HG02938 (cell line): ENCODE measurements around the gene TRMT10B.
A peak's percentile ranks its signal among the peaks of the same experiment; 100 is the strongest.

Experiments
- ATAC-seq: cut with Tn5 transposase; IDR thresholded peaks from one replicate; pipeline ENCODE4 v1.9.1; 2021; ENCODE audit warnings: mild to moderate bottlenecking, moderate library complexity; ENCODE audit not compliant: unreplicated experiment

The TRMT10B gene, protein sequence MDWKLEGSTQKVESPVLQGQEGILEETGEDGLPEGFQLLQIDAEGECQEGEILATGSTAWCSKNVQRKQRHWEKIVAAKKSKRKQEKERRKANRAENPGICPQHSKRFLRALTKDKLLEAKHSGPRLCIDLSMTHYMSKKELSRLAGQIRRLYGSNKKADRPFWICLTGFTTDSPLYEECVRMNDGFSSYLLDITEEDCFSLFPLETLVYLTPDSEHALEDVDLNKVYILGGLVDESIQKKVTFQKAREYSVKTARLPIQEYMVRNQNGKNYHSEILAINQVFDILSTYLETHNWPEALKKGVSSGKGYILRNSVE

DNA sequence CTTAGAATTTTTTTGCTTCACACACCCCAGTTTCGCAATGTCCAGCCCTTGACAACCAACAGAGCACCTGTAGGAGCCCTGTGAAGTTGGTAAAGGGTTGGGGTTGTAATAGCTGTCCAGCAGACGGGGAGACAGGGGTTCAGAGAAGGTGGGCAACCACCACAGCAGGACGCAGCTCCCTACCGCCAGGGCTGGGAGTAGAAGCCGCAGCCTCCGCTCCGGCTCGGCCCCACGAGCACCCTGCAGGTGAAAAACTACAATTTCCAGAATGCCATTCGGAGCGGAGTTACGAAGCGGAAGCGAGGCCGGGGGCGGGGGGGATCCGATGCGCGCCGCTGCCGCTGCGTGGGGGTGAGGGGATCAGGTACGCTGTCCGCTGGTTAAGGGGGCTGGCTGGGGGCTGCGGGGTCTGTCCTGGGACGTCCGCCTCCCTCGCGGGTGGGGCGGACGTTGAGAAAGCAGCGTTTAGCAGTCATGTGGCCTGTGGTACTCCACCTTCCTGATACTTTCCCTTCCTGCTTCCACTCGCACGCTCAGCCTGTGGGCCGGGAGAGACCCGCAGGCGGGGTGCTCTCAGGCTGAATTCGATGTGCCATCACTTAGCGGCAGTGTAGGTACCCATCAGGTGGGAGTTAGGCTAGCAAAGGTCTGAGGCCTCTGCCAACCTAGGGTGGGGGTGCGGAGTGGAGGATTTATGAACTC lies at the start of gene TRMT10B:
TSS of gene TRMT10B (plus strand) at position 317 of the 702 bp plus-strand sequence. CDS start 8,127 bp downstream, outside the sequence.
- ATAC-seq = peak; percentile 83

DNA sequence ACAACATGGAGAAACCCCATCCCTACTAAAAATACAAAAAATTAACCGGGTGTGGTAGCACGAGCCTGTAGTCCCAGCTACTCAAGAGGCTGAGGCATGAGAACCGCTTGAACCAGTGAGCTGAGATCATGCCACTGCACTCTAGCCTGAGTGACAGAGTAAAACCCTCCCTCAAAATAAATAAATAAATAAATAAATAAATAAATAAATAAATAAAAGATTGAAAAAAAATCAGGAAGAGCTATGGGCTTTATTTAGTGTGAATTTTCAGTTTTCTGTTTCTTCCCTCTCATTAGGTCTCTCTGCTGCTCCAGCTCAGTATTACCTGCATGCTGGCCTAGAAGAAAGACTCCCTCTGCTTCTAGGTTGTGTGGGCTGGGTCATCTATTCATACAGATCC lies 47.8 kb upstream of the TRMT10B start:
- ATAC-seq = no peak

GRCh38 chr9:37706290-37706689 lies 47.3 kb upstream of the TRMT10B start:
- no peak for ATAC-seq

- no peak for ATAC-seq
These were observed 45.9 kb upstream of the TRMT10B start for GRCh38 chr9:37707748-37708147.

DNA sequence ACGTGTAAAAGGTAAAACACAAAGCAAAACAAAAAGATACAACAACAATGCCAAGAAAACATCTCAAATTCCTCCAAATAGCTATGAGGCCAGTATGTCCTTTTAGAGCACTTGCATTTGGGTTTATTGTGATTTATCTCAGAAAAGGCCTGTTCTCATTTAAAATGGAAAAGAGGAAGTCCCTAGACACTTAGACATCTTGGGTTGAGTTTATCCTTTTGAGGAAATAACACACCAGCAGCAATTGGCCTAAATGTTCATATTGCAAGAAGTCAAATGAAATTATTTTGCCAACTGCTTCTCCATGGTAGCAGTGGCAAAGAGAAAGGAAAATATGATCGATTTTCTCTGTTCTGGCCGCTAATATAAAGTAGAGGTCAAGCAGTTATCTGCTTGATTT lies 43.6 kb upstream of the TRMT10B start:
- no peak for ATAC-seq

- no peak for ATAC-seq
These were observed 38.3 kb upstream of the TRMT10B start for GRCh38 chr9:37715260-37715659.

DNA sequence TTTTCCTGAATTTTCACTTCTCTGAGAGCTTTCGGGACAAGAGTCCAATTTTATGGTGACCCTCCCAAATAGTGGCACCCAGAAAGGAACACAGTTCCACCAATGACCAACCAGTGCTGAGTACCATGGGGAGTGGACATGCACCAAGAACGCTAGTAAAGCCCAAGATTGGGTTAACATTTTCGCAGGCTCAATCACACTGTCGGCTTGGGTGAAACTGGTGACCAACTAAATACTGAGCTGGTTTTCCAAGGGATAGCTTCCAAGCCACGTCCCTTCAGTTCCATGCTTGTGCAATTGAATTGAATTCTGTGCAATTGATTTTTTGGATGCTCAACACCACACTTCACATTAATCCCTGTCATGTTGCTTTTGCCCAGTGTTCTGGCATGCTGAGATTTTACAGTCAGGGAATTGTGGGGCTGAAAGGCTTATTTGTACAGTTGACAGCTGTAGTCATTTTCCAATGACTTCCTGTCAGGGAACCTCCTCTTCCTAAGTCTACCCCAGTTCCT lies 37.6 kb upstream of the TRMT10B start:
- ATAC-seq = no peak

DNA sequence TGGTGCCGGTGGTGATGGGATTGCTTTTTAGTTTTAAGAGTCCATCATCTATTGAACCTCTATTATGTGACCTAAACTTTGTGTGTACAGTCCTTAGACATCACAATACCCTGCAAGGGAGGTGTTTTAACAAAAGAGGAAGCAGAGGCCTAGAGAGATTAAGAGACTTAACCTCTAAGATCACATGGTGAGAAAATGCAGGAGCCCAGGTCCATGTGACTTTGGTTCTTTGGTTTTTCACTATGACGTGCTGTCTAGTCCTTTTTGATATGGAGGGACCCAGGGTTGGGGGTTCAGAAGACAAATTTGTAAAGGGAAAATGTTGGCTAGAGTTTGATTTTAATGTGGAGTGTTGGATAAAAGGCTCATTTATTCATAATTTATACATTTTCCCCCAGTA lies 34.1 kb upstream of the TRMT10B start:
- ATAC-seq = no peak

- ATAC-seq = no peak
These were observed 26.6 kb upstream of the TRMT10B start for GRCh38 chr9:37727013-37727412.

GRCh38 chr9:37729499-37729898 lies 24.1 kb upstream of the TRMT10B start:
- ATAC-seq = no peak

DNA sequence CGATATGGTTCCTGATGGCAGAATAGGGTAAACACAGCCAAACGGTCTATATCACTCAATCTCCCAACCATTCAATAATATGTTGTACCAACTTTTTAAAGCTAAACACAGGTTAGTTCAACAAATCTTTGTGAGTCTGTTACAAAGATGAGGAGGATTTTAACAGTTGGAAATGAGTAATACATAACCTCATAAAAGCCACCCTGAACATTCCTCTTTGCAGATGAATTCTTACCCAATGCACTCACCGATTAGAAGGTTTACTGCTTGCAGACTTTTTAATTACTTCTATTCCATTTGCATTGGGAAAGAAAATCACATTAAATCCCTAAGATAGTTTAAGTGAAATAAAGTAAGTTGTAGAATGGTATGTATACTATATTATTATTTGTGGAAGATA lies 23.3 kb upstream of the TRMT10B start:
- no peak for ATAC-seq

- no peak for ATAC-seq
These were observed 22.8 kb upstream of the TRMT10B start for GRCh38 chr9:37730839-37731238.

DNA sequence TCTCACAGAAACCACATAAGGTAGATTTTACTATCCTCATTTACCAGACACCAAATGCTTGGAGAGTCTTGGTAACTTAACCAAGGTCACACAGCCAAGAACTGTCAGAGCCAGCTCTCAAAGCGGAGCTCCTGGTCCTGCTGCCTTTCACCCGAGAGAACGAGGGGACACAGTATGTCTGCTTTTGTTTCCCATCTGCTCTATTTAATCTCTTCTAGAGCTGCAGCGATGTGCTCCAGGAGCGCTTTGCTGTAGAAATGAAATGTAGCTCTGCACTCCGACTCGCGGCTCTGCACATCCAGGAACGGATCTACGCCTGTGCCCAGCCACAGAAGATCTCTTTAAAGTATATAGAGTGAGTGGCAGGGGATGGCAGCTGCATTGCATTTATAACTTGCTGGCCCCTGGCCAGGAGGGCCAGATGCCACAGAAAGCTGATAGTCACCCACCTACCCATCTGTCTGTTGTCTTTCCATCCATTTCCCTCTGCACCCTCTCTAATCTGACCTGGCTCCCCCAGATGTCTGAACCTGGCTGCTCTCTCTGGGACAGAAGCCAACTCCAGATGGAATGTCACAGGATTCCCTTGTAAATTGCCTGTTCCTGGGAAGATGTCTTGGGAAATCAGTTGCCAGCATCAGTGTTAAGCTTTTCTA lies 21.4 kb upstream of the TRMT10B start:
- no peak for ATAC-seq

DNA sequence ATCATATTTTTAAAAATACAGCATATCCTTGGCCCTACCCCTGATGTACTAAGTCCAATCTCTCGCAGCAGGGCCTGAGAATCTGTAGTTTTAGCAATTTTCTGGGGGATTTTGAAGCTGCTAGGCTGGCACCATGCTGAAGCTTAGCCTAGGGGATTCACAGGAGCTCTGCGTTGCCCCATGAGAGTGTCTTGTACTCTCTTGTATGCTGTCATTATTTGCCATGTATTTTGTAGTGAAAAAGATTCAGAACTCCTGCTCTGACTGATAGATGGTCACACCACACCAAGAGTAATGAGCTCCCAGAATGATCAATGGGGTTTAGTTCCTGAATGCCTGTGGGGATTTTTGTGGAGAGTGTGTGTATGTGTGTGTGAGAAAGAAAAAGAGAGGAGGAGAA lies 20.7 kb upstream of the TRMT10B start:
- ATAC-seq = no peak

GRCh38 chr9:37739222-37739621 lies 14.4 kb upstream of the TRMT10B start:
- ATAC-seq = no peak

DNA sequence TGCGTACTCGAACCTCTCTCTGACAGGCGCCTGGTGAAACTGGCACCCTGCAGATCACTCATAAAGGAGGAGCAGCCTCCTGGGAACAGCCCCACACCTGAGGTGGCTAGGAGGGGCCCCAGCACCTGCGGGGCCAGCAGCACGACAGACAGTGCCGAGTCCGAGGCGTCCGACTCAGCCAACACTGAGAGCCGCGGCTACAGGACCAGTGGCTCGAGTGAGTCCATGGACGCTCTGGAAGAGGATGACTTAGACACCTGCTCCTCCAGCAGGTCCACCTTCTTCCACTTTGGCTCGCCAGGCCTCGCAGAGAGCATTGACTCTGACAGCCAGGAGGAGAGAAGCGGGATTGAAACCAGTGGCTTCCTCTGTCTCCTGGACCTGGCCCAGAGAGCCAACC lies 13.5 kb upstream of the TRMT10B start:
- ATAC-seq = no peak

- no peak for ATAC-seq
These were observed 12.8 kb upstream of the TRMT10B start for GRCh38 chr9:37740631-37741328.

- ATAC-seq = no peak
These were observed 7.6 kb upstream of the TRMT10B start for GRCh38 chr9:37745970-37746369.

GRCh38 chr9:37746448-37747270 lies 6.9 kb upstream of the TRMT10B start:
- ATAC-seq = no peak

DNA sequence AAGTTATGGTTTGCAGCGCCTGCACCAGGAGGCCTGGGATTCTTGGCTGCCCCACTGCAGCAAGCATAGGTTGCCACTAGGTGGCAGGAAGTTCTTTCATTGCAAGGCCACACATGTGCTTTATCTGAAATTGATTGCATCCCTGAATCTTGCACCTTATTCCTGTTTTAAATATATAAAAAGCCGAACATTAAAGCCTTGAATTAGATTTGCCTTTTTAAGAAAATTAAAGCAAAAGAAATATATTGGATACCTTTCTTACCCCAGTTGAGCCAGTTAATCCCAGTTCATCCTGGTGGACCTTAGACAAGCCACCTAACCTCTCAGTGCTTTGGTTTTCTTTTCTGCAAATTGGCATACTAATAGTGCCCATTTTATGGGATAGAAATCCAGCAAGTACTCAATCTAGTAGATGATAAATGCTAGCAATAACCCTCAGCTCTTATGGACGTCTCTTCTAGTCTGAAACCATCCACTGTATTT lies 6.3 kb upstream of the TRMT10B start:
- peak; percentile 73 for ATAC-seq
